Measurements from ENCODE around the gene SPINK1. TPM values are rescaled to one million over a fixed set of nuclear protein-coding genes. Genes with fewer than 3 reads are reported as not detected.

SPINK1 gene
- total and polyA plus RNA-seq, 2 of the 4 experiments (the other 2 are of a cell fraction): not detected

- CTCF ChIA-PET: no interaction called here
- no peak overlapping the region for H4K5ac ChIP-seq (ENCODE audit: low read depth, low read length)
- H3K27me3 ChIP-seq (ENCODE audit: control insufficient read depth, insufficient read depth, low read length): no peaks in the 10 kb centered on the region
- no peak overlapping the region for H2BK5ac ChIP-seq (ENCODE audit: low read depth, low read length, poor library complexity, severe bottlenecking)
- POLR2A ChIA-PET (ENCODE audit: unreplicated experiment): no interaction called here
- H3K36me3 ChIP-seq (ENCODE audit: control insufficient read depth, insufficient read depth, low read length): no peaks in the 10 kb centered on the region
- WGBS, 2 experiments (ENCODE audit: extremely low coverage in 2 of 2, insufficient read length in 1 of 2): no CpG with 5 or more reads among the region's 1 CpG
- no peak overlapping the region for H4K91ac ChIP-seq (ENCODE audit: insufficient read depth, low read depth, low read length)
- no peak overlapping the region for H3K4me3 ChIP-seq (ENCODE audit: insufficient read depth, low read depth, low read length)
- H2BK20ac ChIP-seq (ENCODE audit: low read depth, low read length): no peak overlapping the region
- no peak overlapping the region for H3K56ac ChIP-seq (ENCODE audit: extremely low read depth, insufficient read depth, low read length)
- in situ Hi-C loops (cut with MboI; ENCODE audit: low sequenced_read_pairs): no loop called here
- no peak overlapping the region for H4K8ac ChIP-seq (ENCODE audit: low read depth in 2 of 2, low read length in 2 of 2)
- no peak overlapping the region for H3K4ac ChIP-seq (ENCODE audit: low read depth, low read length)
- no peaks in the 10 kb centered on the region for H3K79me1 ChIP-seq (ENCODE audit: low read depth in 1 of 2, low read length in 2 of 2)
- H3K14ac ChIP-seq (replicated peaks; ENCODE audit: low read depth, low read length): no peak overlapping the region
- H3K9me3 ChIP-seq (ENCODE audit: control insufficient read depth, insufficient read depth, low read length): no peaks in the 10 kb centered on the region
- H2BK15ac ChIP-seq (ENCODE audit: low read depth, low read length): no peak overlapping the region
- H4K20me1 ChIP-seq (ENCODE audit: insufficient read depth, low read length): no peaks in the 10 kb centered on the region
- no peak overlapping the region for H2AK9ac ChIP-seq (replicated peaks; ENCODE audit: low read depth, low read length, poor library complexity)
- TF ChIP-seq, protein P1, sequence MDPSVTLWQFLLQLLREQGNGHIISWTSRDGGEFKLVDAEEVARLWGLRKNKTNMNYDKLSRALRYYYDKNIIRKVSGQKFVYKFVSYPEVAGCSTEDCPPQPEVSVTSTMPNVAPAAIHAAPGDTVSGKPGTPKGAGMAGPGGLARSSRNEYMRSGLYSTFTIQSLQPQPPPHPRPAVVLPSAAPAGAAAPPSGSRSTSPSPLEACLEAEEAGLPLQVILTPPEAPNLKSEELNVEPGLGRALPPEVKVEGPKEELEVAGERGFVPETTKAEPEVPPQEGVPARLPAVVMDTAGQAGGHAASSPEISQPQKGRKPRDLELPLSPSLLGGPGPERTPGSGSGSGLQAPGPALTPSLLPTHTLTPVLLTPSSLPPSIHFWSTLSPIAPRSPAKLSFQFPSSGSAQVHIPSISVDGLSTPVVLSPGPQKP (IDR thresholded peaks at IDR 0.05; ENCODE audit: borderline replicate concordance, low read depth, low read length): no peak
- no peak for TF ChIP-seq RFX5 (IDR thresholded peaks at IDR 0.05; ENCODE audit: low read depth, low read length)
- TF ChIP-seq CEBPB (IDR thresholded peaks at IDR 0.05; ENCODE audit: low read depth, low read length): no peak
- TF ChIP-seq, protein P2, sequence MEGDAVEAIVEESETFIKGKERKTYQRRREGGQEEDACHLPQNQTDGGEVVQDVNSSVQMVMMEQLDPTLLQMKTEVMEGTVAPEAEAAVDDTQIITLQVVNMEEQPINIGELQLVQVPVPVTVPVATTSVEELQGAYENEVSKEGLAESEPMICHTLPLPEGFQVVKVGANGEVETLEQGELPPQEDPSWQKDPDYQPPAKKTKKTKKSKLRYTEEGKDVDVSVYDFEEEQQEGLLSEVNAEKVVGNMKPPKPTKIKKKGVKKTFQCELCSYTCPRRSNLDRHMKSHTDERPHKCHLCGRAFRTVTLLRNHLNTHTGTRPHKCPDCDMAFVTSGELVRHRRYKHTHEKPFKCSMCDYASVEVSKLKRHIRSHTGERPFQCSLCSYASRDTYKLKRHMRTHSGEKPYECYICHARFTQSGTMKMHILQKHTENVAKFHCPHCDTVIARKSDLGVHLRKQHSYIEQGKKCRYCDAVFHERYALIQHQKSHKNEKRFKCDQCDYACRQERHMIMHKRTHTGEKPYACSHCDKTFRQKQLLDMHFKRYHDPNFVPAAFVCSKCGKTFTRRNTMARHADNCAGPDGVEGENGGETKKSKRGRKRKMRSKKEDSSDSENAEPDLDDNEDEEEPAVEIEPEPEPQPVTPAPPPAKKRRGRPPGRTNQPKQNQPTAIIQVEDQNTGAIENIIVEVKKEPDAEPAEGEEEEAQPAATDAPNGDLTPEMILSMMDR (conservative IDR thresholded peaks at IDR 0.05; ENCODE audit: low read depth, low read length): no peak
- TF ChIP-seq CHD1 (IDR thresholded peaks at IDR 0.05; ENCODE audit: low read depth, low read length): no peak
- no peak for TF ChIP-seq RCOR1 (IDR thresholded peaks at IDR 0.05; ENCODE audit: insufficient replicate concordance, low read length)
- TF ChIP-seq MAZ (IDR thresholded peaks at IDR 0.05; ENCODE audit: borderline replicate concordance, low read depth, low read length): no peak
- no peak for TF ChIP-seq RAD21 (IDR thresholded peaks at IDR 0.05; ENCODE audit: low read length)
- no peak for TF ChIP-seq SMC3 (IDR thresholded peaks at IDR 0.05; ENCODE audit: low read depth, low read length)
- TF ChIP-seq MXI1 (IDR thresholded peaks at IDR 0.05; ENCODE audit: borderline replicate concordance, low read depth, low read length): no peak
- TF ChIP-seq BHLHE40 (IDR thresholded peaks at IDR 0.05; ENCODE audit: low read depth, low read length): no peak
- intact Hi-C loops (cut with micrococcal nuclease): no loop called here
- no peak overlapping the region for H3K9ac ChIP-seq (ENCODE audit: low read depth, low read length)
- H3K4me1 ChIP-seq (ENCODE audit: control insufficient read depth, insufficient read depth, low read length): no peaks in the 10 kb centered on the region
- BruUV-seq (replicated peaks): no TSS peak
- H2AK5ac ChIP-seq (ENCODE audit: low read depth, low read length): no peak overlapping the region
- no peak overlapping the region for H3K27ac ChIP-seq (ENCODE audit: insufficient read depth, low read length)
- no peak for DNase-seq
- no peaks in the 10 kb centered on the region for H3K9me1 ChIP-seq (ENCODE audit: insufficient read depth, low read length)
- dilution Hi-C loops (cut with HindIII; ENCODE audit: low sequenced_read_pairs, unreplicated experiment): no loop called here
- no peak overlapping the region for H3K18ac ChIP-seq (ENCODE audit: low read depth, low read length)
- no peak overlapping the region for H2AFZ ChIP-seq (replicated peaks; ENCODE audit: low read length, poor library complexity)
- no peak overlapping the region for H3K23ac ChIP-seq (ENCODE audit: low read depth, low read length)
- ATAC-seq (ENCODE audit: low read depth): no peak
- H3K4me2 ChIP-seq (ENCODE audit: low read depth, low read length): no peak overlapping the region
- H2BK120ac ChIP-seq (ENCODE audit: low read depth, low read length): no peak overlapping the region
These were observed 29.2 kb upstream of the SPINK1 start for GRCh38 chr5:147860641-147861025.
